Activated T-cell treated with anti-CD3 and anti-CD28 coated beads, Interleukin-2, amount 50 U/mL, for 1 hour (primary cell): ENCODE data around the gene IGSF8.
"Not testable (repeated sequence)": the region's sequence is repeated elsewhere in the genome, so short reads cannot be mapped to it uniquely, and the experiment has no call there.

Experiments
- DNase-seq: peaks from one replicate; pipeline ENCODE4 v3.0.0-alpha.2; 2020

The IGSF8 gene

GRCh38 chr1:160126342-160126741 is 27.9 kb upstream of the IGSF8 start:
- not testable (repeated sequence) for DNase-seq

GRCh38 chr1:160125746-160126145 is 27.3 kb upstream of the IGSF8 start:
- DNase-seq, result no peak

DNA sequence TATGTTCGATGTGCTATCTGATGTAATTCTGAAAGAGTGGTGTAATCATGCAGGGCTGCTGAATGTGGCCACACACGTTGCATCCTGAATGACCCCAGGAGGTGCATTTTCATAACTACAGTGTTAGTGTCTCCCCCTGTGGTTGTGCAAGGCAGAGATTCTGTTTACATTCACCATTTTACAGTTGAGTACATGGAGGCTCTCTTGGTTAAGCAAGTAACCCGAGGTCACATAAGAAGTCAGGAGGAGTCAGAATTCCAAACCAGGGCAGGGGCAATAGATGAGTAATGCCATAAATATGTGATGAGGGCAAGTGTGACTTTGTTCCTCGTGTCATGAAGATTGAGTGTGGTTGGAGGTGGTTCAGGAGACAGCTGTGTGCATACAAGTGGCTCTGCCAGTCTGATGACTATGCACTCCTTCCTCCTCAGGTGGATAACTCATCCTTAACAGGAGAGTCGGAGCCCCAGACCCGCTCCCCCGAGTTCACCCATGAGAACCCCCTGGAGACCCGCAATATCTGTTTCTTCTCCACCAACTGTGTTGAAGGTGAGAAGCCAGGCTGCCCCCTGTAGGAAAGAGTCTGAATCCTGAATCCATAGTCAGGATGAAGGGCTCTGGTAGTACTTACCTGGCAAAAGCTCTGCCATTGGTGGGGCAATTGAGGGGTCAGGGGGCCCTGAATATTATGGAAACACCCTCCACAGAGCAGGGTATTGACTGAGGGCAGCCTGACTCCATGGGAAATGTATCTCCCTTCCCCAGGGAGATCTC is 26.5 kb upstream of the IGSF8 start:
- DNase-seq, result no peak

DNA sequence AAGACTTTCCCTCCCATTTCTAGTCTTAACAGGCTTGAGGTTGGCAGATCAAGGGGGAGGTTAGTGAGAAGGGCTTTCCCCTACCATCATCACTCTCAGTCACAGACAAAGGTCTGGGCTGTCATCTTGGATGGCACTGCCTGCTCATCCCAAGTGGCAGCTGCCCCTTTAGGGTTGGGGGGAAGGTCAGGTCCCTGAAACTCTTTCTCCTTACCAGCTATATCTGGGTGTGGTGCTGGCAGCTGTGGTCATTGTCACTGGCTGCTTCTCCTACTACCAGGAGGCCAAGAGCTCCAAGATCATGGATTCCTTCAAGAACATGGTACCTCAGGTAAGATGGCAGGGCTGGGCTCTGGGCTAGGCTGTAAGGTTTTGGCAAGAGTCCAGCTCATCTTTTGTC is 25.3 kb upstream of the IGSF8 start:
- DNase-seq, result no peak

GRCh38 chr1:160122978-160123495 is 24.6 kb upstream of the IGSF8 start:
- DNase-seq, result no peak

- no peak for DNase-seq
Measured at GRCh38 chr1:160121388-160121787, 23.0 kb upstream of the IGSF8 start.

DNA sequence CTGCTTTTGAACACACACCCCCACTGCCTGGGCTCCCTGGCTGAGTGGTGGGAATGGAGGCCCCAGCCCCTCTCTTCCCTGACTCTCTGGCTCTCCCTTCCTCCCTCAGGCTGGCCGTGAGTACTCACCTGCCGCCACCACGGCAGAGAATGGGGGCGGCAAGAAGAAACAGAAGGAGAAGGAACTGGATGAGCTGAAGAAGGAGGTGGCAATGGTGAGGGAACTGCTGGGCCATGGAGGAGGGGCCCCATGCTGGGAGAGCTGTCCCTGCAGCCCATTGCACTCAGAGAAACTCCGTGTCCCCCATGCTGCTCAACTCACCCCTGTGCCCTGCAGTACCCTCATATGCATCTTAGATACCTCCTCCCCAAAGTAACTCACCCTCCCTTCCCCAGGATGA is 22.4 kb upstream of the IGSF8 start:
- DNase-seq, result no peak

DNA sequence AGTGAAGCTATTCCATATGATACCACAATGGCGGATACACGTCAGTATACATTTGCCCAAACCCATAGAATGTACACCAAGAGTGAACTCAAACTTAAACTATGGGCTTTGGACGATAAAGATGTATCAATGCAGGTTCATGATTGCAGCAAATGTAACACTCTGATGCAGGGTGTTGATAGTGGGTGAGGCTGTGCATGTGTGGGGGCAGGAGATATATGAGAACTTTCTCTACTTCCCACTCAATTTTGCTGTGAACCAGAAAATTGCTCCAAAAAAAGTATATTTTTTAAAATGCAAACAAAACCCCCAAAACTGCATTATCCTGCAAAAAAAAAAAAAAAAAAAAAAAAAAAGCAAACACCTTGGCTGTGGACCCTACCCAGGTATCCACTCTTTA is 20.5 kb upstream of the IGSF8 start:
- no peak for DNase-seq

DNA sequence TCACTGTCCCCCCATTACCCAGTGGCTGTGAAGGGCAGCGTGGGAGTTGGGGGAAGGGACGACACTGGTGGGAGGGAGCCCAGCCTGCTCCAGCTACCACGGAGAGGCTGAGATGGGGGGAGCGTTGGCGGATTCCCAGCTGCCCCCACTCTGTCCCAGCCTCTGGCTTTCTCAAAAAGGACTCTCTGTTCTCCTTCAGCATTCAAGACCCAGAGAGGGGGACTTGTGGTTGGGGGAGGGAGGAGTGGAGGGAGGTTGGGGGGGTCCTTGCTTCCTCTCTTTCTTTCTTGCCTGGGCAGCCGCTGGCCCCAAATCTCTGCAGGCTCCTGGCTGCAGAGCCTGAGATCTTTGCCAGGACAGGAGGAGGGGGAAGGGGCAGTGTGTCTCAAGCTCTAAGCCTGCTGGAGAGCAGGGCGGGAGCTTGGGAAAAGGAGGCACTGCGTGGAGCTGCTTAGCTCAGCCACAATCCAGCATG is 19.3 kb upstream of the IGSF8 start:
- DNase-seq, result no peak

DNA sequence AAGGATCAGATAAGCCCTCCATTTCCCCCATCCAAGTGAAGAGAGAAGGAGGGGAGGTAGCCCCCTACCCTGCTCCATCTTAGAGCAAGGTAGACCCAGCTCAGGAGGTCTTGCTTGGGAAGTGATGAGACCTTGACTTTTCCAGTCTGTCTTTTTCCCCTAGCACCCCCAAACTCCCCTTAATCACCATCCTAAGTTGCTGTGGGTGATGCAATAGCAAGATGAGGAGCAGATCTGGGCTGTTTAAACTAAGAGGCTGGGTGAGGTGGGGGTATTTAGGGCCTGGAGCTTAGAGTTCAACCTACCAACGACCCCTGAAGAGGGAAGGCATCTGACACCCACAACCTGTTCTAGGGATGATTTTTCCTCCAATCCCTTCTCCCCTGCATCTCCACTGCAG is 18.9 kb upstream of the IGSF8 start:
- DNase-seq, result no peak

GRCh38 chr1:160116283-160117147 is 18.1 kb upstream of the IGSF8 start:
- DNase-seq, result no peak

GRCh38 chr1:160115545-160116282 is 17.3 kb upstream of the IGSF8 start, which contains the start of gene ATP1A2:
ATP1A2 (plus strand) TSS chr1:160115759; CDS start chr1:160115862, 103 bp downstream.
- DNase-seq, result no peak

GRCh38 chr1:160114085-160114484 is 15.7 kb upstream of the IGSF8 start:
- DNase-seq, result no peak

GRCh38 chr1:160113407-160113806 is 15.0 kb upstream of the IGSF8 start:
- no peak for DNase-seq

GRCh38 chr1:160112357-160112756 is 13.9 kb upstream of the IGSF8 start:
- DNase-seq, result no peak

DNA sequence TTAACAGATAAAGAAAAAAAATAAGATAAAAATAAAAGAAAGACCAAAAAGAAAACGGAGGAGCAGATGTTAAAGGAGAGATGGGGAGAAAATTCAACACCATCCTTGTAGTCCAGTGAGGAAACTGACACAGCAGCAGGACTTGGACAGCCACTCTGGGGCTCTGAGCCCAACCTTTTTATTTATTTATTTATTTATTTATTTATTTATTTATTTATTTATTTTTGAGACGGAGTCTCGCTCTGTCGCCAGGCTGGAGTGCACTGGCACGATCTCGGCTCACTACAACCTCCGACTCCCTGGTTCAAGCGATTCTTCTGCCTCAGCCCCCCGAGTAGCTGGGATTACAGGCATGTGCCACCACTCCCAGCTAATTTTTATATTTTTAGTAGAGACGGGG is 13.0 kb upstream of the IGSF8 start:
- DNase-seq, result not testable (repeated sequence)

DNA sequence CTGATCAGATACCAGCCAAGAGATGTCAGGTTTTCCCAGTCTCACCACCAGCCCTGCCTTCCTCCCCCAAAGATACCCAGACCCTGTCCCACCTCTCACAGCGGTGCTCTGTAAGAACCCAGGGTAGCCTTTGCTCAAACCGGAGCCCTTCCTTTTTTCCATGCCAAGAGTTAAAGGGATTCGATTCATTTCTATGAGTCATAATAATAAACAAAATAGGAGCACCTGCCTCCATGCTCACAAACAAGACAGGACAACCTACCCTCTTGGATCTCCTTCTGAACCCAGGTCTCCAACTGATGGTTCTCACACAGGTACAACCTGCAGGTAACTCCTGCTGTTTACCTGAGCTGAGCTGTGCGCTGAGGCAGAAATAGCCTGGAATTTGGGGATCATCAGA is 11.3 kb upstream of the IGSF8 start:
- no peak for DNase-seq

DNA sequence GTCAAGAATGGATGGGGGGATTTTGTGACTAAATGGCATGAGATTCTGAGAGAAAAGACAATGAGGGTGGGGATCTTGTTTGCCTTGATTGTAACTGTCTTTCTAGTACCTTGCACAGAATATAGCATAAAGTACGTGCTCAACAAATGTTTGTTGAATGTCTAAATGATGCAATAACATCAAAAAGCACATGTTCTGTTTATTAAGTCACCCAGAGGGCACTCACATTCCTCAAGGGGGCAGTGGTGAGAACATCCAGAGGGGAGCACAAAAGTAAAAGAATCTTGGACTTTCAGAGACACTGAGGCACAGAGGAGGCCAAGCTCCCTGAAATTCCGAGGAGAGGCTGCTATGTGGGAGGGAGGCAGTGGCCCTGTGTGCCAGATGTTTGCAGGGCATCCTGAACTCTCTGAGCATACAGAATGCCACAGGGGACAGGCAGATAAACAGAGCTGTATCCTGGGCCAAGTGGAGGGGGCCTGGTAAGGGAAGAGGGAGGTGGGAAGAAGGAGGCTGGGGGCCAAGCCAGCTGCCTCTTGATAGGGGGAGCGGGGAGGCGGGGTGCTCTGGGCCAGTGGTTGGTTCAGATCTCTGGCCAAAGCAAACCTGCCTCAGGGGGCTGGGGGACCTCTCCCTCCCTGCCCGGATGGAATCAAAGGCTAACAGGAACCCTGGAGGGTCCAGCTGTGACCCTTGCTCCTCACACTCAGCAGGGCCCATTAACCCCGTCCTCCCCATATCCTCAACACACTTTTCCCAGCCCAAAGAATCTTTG is 10.7 kb upstream of the IGSF8 start:
- no peak for DNase-seq

GRCh38 chr1:160107512-160107911 is 9.1 kb upstream of the IGSF8 start:
- DNase-seq, result no peak

- no peak for DNase-seq
Measured at GRCh38 chr1:160105155-160105554, 6.7 kb upstream of the IGSF8 start.

DNA sequence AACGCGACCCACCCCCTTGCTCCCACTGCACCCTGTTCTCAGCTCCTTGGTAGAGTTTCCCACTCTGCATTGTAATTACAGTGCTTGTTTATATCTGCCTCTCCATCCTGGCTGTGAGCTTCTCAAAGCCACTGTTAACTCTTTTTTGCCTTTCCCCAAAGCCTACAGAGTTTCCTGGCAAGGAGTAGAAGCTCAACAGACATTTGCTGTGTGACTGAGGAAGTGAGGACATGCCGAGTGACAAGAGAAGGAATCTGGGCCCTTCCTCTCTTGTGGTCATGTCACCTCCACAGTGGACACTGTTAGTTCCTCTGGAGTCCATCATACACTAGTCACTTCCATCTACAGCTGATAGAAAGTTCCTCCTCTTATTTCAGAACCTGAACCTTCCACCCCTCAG is 6.1 kb upstream of the IGSF8 start:
- DNase-seq, result no peak
